Ovary (tissue), 3 donors: ENCODE results near the gene MPLKIP.

Experiments
- CTCF ChIP-seq, 3 donors: fragments of 450-650 bp in 2 of 3; fragments of 200-600 bp in 1 of 3; IDR thresholded peaks; one replicate each; pipeline versions ENCODE4 v1.5.1 to v1.8.0; 2016 to 2022; ENCODE audit warnings: antibody characterized with exemption in 3 of 3, mild to moderate bottlenecking in 1 of 3
- EP300 ChIP-seq: sonication (generic); formaldehyde crosslinking; IDR thresholded peaks from one replicate; pipeline ENCODE4 v1.6.1; 2017; ENCODE audit warnings: antibody characterized with exemption
- donor health status: DM: no; HTN: no; CAD: no.

DNA sequence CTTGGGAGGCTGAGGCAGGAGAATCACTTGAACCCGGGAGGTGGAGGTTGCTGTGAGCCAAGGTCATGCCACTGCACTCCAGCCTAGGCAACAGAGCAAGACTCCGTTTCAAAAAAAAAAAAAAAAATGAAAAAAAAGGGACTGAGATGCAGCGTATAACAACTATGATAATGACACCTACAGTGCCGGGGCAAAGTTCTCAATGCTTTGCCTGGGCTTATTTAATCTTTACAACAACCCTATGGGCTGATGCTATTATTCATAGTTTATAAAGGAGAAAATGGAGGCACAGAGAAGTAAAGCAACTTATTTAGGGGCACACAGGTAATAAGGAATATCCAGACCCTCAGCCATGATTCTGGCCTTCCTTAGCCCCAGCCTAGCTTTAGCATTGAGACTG lies 48.0 kb upstream of the MPLKIP start:
- TF ChIP-seq EP300 (no peak), CTCF (IDR thresholded peaks at IDR 0.05) (no peak)
